GM12872 (cell line): Measurements from ENCODE around the gene AJM1.

Experiments used
- TF ChIP-seq, protein P1 (sequence below): IDR thresholded peaks from 3 replicates; pipeline ENCODE4 v1.5.1; 2011; ENCODE audit warnings: low read depth, mild to moderate bottlenecking, low read length, moderate library complexity; ENCODE audit not compliant: insufficient read depth

The AJM1 gene

DNA sequence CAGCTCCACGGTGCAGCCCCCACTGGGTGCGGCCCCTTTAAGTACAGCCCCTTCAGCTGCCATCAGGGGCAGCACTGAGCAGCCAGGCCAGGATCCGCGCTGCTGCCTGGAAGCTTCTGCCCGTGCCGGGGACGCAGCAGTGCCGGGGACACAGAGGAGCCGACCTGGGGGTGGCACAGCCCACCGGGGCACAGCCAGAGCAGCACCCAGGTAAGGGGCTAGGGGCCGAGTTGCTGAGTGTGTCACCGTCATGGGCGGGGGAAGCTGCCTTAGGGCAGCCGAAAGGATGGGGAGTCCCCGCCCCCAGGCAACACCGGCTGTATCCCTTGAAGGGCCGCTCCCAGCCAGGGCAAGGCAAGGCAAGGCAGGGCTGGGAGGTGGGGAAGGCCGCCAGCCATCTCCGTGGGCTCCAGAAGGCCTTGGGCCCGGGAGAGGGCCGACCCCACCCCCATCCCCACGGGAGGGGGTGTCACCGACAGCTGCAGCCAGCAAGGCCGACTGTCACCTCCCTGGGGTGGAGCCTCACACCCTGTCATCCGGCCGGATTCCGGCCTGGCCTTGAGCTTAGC is at the start of gene AJM1:
AJM1 (plus strand) TSS at position 99 of the 569 bp plus-strand sequence. CDS start 1,937 bp downstream, outside the sequence.
- TF ChIP-seq, protein P1, sequence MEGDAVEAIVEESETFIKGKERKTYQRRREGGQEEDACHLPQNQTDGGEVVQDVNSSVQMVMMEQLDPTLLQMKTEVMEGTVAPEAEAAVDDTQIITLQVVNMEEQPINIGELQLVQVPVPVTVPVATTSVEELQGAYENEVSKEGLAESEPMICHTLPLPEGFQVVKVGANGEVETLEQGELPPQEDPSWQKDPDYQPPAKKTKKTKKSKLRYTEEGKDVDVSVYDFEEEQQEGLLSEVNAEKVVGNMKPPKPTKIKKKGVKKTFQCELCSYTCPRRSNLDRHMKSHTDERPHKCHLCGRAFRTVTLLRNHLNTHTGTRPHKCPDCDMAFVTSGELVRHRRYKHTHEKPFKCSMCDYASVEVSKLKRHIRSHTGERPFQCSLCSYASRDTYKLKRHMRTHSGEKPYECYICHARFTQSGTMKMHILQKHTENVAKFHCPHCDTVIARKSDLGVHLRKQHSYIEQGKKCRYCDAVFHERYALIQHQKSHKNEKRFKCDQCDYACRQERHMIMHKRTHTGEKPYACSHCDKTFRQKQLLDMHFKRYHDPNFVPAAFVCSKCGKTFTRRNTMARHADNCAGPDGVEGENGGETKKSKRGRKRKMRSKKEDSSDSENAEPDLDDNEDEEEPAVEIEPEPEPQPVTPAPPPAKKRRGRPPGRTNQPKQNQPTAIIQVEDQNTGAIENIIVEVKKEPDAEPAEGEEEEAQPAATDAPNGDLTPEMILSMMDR: peak; percentile 93

DNA sequence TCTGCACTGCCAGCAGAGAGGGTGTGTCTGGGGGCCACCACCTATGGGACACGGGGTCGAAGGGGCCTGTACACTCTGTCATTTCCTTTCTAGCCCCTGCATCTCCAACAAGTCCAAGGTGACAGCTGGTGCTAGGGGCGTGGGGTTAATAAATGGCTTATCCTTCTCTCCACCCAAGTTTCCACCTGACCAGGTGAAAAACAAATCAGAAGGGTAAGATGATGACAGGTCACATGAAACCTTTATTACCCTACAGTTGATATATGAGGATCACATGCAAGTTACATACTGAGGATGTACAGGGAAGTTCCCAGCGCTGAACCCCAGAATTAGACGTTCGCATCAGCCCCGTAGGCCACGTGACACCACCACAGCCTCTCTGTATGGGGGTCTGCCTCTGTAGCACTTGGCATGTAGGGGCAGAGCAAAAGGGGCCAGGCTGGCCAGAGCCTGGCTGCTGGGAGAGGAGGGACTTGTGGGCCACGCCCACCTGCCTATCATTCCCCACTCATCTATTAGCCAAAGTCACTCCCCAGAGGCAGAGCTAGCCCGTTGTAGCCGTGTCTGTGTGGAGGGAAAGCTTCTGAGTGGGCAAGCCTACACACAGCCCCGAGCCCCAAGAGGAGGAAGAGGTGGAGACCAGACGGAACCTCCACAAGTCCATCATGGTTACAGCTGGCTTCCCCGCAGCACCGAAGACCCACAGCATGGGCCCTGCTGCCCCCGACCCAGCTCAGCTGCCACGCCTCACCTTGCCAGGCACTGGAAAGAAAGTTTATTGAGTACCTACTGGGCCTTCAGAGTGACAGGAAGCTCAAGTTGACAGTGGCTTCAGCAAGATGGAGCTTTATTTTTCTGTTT is 49.0 kb upstream of the AJM1 start:
- TF ChIP-seq, protein P1: no peak

DNA sequence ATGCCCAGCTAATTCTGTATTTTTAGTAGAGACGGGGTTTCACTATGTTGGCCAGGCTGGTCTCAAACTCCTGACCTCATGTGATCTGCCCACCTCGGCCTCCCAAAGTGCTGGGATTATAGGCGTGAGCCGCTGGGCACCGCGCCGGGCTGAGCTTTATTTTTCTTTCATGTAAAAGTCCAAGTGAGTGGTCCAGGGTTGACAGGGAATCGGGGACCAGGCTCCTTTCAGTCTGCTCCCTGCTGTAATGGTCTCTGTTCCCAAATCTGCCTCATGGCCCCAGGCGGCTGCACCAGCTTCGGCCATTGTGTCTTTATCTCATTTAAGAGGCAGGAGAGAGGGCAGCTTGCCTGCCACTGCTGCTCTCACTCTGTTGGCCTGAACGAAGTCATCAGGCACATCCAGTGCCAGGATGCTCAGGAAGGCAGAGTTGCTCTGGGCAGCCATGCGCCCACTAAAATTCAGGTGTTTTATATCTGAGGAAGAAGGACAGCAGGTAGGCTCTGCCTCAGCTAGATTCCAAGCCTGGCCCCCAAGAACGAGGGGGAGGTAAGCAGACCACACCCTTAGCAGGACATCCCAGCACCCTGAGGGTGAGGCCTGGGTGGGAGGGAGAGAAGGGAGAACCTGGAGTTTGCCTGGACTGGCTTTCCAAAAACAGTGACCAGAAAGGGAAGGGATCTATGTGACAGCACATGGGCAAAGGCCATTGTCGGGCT is 47.8 kb upstream of the AJM1 start:
- TF ChIP-seq, protein P1: no peak

DNA sequence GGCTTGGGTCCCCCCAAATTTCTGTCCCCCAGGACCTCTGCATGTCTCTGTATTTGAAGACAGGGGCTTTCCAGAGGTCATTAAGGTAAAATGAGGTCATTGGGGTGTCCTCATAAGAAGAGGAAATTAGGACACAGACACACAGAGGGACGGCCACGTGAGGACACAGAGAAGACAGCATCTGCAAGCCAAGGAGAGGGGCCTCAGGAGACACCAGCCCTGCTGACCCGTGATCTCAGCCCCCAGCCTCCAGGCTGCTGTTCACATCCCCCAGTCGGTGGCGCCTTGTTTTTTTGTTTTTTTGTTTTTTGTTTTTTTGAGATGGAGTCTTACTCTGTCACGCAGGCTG is 47.3 kb upstream of the AJM1 start:
- TF ChIP-seq, protein P1: no peak

DNA sequence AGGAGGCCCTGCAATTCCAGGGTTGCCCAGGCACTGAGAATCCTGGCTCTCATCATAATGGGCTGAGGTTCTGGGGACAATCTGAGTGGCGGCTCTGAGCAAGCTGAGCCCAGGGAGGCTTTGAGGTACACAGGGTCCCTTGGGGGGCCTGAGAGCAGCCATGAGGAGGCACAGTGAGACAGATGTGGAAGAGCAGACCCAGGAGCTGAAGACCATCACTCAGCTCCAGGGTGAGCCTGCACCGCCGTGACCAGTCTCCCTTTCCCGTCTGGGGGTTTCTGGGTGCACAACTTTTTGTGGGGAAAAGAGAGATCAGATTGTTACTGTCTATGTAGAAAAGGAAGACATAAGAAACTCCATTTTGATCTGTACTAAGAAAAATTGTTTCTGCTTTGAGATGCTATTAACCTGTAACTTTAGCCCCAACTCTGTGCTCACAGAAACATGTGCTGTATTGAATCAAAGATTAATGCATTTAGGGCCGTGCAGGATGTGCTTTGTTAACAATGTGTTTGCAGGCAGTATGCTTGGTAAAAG is 46.0 kb upstream of the AJM1 start, which contains the start of gene CCDC183:
CCDC183 (plus strand) TSS at position 101 of the 537 bp plus-strand sequence; CDS start at position 161, 60 bp downstream.
- TF ChIP-seq, protein P1: no peak

DNA sequence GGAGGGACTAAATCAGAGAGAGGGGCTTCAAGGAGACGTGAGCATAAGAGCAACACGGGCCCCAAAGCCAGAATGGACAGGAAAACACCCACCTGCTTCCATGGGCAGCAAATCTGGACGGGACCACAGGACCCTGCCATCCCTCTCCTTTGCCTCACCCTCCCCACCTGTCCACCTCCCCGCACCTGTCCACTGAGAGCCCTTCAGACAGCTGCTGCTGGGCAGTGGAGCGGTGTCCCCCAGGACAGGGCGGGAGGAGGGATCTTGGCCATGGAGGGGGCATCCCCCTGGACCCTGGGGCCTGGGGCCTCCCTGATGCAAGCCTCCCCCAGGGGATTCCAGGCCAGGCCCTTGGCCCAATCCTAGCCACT is 43.6 kb upstream of the AJM1 start:
- TF ChIP-seq, protein P1: no peak

DNA sequence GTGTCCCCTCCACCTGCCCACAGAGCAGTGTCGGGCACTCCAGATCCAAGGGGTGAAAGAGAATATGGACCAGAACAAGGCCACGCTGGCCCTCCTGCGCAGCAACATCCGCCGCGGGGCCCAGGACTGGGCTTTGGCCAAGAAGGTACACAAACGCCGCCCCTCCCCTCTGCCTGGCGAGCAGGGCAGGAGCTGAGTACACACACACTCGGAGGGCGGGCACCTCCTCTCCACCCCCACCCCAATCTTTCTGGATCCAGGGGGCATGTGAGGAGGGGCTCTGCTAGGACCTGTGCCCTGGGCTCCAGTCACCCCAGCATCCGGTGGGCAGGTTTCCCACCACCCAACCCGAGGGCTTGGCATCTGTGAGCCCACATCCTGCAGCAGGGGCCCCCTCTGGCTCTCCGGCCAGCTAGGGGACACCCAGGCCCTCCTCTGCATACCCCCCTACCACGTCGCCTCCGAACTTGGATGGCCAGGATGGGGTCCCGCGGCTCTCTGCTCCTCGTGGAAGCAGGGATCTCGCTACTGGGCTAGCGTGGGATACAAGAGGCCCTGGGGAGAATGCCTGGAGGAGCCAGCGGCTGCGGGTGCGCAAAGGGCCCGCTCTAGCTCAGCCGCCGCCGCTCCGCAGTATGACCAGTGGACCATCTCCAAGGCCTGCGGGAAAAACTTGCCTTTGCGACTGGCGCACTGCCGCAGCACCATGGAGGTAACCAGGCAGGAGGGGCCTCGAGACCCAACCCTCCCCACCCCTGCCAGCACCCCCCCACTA is 43.0 kb upstream of the AJM1 start:
- TF ChIP-seq, protein P1: no peak
